Peyer's patch (tissue), 4 donors: Measurements from ENCODE around the gene MAP7D3.

ENCODE experiments used
- POLR2A ChIP-seq, 2 donors: fragments of 450-650 bp; IDR thresholded peaks; one replicate each; pipeline ENCODE4 v1.5.1; 2017; ENCODE audit warnings: antibody characterized with exemption in 2 of 2, mild to moderate bottlenecking in 2 of 2, moderate library complexity in 2 of 2
- TF ChIP-seq, protein P1 (sequence below), 6 experiments: fragments of 450-650 bp in 4 of 6; fragments of 200-600 bp in 2 of 6; sonication (generic) in 1 of 6; IDR thresholded peaks; one replicate each; pipeline ENCODE4 v1.5.1; 2017 to 2019; ENCODE audit warnings: antibody characterized with exemption in 6 of 6, mild to moderate bottlenecking in 3 of 6, moderate library complexity in 1 of 6

DNA sequence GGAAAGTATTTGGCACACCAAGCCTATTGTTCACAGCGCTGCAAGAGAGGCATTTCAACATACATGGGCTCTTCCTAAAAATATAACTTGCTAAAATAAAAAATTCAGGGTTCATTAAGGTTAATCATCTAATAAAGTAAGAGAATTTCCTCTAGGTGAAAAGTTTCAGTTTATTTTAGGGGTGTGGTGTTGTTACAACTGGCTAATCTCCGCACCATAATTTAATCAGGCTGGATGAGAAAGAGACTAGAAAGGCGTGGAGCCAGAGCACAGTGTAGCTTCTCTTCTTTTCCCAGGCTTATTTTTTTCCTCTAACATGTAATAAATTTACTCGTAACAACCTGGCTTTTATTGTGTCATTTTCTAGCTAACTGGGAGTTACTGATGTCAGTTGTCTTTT, 56.0 kb downstream of the MAP7D3 start:
- TF ChIP-seq, protein P1, sequence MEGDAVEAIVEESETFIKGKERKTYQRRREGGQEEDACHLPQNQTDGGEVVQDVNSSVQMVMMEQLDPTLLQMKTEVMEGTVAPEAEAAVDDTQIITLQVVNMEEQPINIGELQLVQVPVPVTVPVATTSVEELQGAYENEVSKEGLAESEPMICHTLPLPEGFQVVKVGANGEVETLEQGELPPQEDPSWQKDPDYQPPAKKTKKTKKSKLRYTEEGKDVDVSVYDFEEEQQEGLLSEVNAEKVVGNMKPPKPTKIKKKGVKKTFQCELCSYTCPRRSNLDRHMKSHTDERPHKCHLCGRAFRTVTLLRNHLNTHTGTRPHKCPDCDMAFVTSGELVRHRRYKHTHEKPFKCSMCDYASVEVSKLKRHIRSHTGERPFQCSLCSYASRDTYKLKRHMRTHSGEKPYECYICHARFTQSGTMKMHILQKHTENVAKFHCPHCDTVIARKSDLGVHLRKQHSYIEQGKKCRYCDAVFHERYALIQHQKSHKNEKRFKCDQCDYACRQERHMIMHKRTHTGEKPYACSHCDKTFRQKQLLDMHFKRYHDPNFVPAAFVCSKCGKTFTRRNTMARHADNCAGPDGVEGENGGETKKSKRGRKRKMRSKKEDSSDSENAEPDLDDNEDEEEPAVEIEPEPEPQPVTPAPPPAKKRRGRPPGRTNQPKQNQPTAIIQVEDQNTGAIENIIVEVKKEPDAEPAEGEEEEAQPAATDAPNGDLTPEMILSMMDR (IDR thresholded peaks at IDR 0.05): no peak
- no peak for TF ChIP-seq POLR2A (IDR thresholded peaks at IDR 0.05)
